OCI-M1 (cell line): ENCODE measurements around the gene SESN1.

Experiments
- DNase-seq: peaks from one replicate; lab custom pipeline; 2025; lab: John Stamatoyannopoulos, UW

Gene SESN1

DNA sequence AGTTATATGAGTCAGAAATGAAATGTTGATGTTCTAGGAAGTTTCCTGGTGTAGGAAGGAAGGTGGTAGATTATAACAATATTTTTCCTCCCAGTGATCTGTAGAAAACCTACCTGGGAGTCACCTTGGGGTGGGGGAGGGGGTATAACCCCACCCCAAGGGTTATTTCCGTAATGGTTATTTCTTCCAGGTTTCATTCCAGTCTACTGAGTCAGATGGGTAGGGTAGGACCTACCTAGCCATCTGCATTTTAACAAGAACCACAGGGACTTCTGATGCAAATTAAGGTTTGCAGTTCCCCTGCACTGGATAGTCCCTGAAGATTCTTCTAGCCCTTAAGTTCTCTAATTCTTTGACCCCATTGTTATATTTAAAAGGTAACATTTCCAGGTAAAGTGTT is 157.5 kb downstream of the SESN1 start:
- DNase-seq = no peak
